ENCODE measurements around the gene MTUS2.

DNA sequence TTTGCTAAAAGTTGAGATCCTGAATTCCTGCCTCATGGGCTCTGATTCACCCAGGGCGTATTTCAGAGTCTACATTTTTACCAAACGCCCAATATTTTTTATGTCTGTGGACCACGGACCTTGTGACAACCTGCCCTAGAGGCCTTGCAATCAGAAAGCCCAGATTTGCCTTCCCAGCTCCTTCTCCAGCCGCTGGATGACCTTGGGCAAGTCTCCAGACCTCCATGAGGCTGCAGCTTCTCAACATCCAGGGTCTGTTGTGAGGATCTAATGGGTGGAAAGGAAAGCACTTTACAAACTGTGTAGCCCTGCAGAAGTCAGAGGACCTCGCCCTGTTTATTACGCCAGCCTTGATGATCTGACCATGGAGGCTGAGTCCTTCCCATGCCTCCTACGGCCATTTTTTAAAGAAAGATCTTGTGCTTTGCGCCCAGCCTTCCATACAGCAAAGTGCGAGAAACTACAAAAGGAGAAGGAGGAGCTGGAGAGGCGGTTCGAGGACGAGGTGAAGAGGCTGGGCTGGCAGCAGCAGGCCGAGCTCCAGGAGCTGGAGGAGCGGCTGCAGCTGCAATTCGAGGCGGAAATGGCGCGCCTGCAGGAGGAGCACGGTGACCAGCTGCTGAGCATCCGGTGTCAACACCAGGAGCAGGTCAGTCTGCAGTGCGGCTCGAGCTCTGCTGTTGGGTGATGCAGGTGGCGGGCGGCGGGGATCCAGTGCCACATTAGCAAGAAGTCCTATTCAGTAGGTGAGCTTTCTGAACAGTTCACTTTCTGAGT is 659.8 kb downstream of the MTUS2 start:
- TF ChIP-seq, protein P1, sequence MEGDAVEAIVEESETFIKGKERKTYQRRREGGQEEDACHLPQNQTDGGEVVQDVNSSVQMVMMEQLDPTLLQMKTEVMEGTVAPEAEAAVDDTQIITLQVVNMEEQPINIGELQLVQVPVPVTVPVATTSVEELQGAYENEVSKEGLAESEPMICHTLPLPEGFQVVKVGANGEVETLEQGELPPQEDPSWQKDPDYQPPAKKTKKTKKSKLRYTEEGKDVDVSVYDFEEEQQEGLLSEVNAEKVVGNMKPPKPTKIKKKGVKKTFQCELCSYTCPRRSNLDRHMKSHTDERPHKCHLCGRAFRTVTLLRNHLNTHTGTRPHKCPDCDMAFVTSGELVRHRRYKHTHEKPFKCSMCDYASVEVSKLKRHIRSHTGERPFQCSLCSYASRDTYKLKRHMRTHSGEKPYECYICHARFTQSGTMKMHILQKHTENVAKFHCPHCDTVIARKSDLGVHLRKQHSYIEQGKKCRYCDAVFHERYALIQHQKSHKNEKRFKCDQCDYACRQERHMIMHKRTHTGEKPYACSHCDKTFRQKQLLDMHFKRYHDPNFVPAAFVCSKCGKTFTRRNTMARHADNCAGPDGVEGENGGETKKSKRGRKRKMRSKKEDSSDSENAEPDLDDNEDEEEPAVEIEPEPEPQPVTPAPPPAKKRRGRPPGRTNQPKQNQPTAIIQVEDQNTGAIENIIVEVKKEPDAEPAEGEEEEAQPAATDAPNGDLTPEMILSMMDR (IDR thresholded peaks at IDR 0.05): no peak
- TF ChIP-seq POLR2A (IDR thresholded peaks at IDR 0.05) (no peak), POLR2AphosphoS5 (IDR thresholded peaks at IDR 0.05) (no peak)
